Mesendoderm (in vitro differentiated cells): ENCODE results near the gene GOLGA6A.
A peak's percentile ranks its signal among the peaks of the same experiment; 100 is the strongest.

Experiments used
- DNase-seq: peaks from one replicate; pipeline ENCODE4 v3.0.0; 2013
- H2AK5ac ChIP-seq: 2 replicates; pipeline ENCODE4 v1.6.1; 2013; ENCODE audit warnings: low read length, inconsistent platforms
- H2BK120ac ChIP-seq: 2 replicates; pipeline ENCODE4 v1.6.1; 2013; ENCODE audit warnings: low read depth, mild to moderate bottlenecking, low read length, moderate library complexity, mixed read lengths
- H2BK15ac ChIP-seq: replicated peaks from 2 replicates; pipeline ENCODE4 v1.6.1; 2013; ENCODE audit warnings: low read depth, mild to moderate bottlenecking, moderate library complexity
- H2BK5ac ChIP-seq: 2 replicates; pipeline ENCODE4 v1.6.1; 2013; ENCODE audit warnings: low read length, inconsistent platforms
- H3K18ac ChIP-seq: 2 replicates; pipeline ENCODE4 v1.6.1; 2013; ENCODE audit warnings: mild to moderate bottlenecking, low read length, mixed read lengths
- H3K23ac ChIP-seq: one replicate; pipeline ENCODE4 v1.6.1; 2013; ENCODE audit warnings: low read length
- H3K27ac ChIP-seq: 2 replicates; pipeline ENCODE4 v1.5.1; 2013; ENCODE audit warnings: low read depth, mild to moderate bottlenecking, inconsistent platforms, low read length, moderate library complexity
- H3K27me3 ChIP-seq: 2 replicates; pipeline ENCODE4 v1.6.1; 2013; ENCODE audit warnings: low read length, control low read depth, mild to moderate bottlenecking, inconsistent platforms; ENCODE audit not compliant: insufficient read depth, poor library complexity
- H3K36me3 ChIP-seq: 2 replicates; pipeline ENCODE4 v1.6.1; 2013; ENCODE audit warnings: low read length, inconsistent platforms; ENCODE audit not compliant: control insufficient read depth, insufficient read depth
- H3K4ac ChIP-seq: one replicate; pipeline ENCODE4 v1.6.1; 2013; ENCODE audit warnings: low read depth, mild to moderate bottlenecking, low read length, moderate library complexity
- H3K4me1 ChIP-seq: 2 replicates; pipeline ENCODE4 v1.6.1; 2013; ENCODE audit warnings: low read depth, low read length, inconsistent platforms; ENCODE audit not compliant: control insufficient read depth
- H3K4me2 ChIP-seq: 2 replicates; pipeline ENCODE4 v1.6.1; 2013; ENCODE audit warnings: low read length
- H3K4me3 ChIP-seq: 2 replicates; pipeline ENCODE4 v1.5.1; 2013; ENCODE audit warnings: mild to moderate bottlenecking, low read length
- H3K56ac ChIP-seq: one replicate; pipeline ENCODE4 v1.6.1; 2013; ENCODE audit warnings: low read length
- H3K79me1 ChIP-seq: 2 replicates; pipeline ENCODE4 v1.6.1; 2013; ENCODE audit warnings: low read length, inconsistent platforms
- H3K79me2 ChIP-seq: 2 replicates; pipeline ENCODE4 v1.6.1; 2013; ENCODE audit warnings: mild to moderate bottlenecking, low read length; ENCODE audit not compliant: control insufficient read depth, insufficient read depth
- H3K9ac ChIP-seq: 2 replicates; pipeline ENCODE4 v1.6.1; 2013; ENCODE audit warnings: low read length, inconsistent platforms
- H4K5ac ChIP-seq: one replicate; pipeline ENCODE4 v1.6.1; 2013; ENCODE audit warnings: low read length
- H4K8ac ChIP-seq: one replicate; pipeline ENCODE4 v1.6.1; 2013; ENCODE audit warnings: low read depth, mild to moderate bottlenecking, control low read depth, low read length, moderate library complexity
- WGBS: extraction: QIAGEN DNeasy Blood & Tissue Kit; methylation state at CpG from one replicate; pipeline ENCODE4 v1.1.7; 2013; ENCODE audit warnings: low lambda C conversion rate, missing lambda C conversion rate; ENCODE audit not compliant: insufficient coverage; ENCODE audit errors: extremely low coverage; 5-methylcytosine and 5-hydroxymethylcytosine counted together

GOLGA6A gene

DNA sequence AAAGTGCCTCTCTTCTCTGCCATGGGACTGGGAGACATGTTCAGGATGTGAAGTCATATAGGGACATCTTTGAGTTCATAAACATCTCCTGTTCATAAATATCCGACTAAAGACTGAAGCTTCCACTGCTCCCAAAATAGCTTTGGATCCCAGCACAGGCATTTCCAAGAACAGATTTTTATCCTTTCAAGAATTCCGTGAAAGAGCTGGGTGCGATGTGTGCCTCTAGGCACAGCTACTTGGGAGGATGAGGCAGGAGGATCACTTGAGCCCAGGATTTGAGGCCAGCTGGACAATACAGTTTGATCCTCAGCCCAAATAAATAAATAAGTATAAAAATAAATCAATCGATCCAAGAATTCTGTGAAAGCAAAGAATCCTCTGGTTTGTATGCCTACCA is 41.3 kb upstream of the GOLGA6A start:
- Histone ChIP-seq H3K79me1 (no peaks in the 10 kb centered on the region), H3K4me1 (peaks cover 11% of the 10 kb centered on the region), H3K18ac (no peak overlapping the region), H4K8ac (no peak overlapping the region), H3K36me3 (no peaks in the 10 kb centered on the region), H3K4me3 (no peak overlapping the region), H3K23ac (no peak overlapping the region), H2AK5ac (no peak overlapping the region), H3K4ac (no peak overlapping the region), H3K27me3 (peaks cover 5% of the 10 kb centered on the region), H3K56ac (peak overlapping the region; percentile 35), H2BK5ac (no peak overlapping the region), H2BK120ac (no peak overlapping the region), H3K9ac (no peak overlapping the region), H3K27ac (no peak overlapping the region), H2BK15ac (no peak overlapping the region), H3K79me2 (no peaks in the 10 kb centered on the region), H3K4me2 (no peak overlapping the region), H4K5ac (no peak overlapping the region)
- no CpG with 5 or more reads among the region's 4 CpGs for WGBS
- DNase-seq: no peak

- Histone ChIP-seq H3K27me3 (peaks cover under 1% of the 10 kb centered on the region), H3K4me2 (no peak overlapping the region), H2BK120ac (no peak overlapping the region), H2BK5ac (peak overlapping the region; percentile 48), H3K56ac (peak overlapping the region; percentile 35), H3K4me3 (no peak overlapping the region), H2AK5ac (peak overlapping the region; percentile 39), H4K5ac (no peak overlapping the region), H3K79me1 (no peaks in the 10 kb centered on the region), H3K79me2 (no peaks in the 10 kb centered on the region), H2BK15ac (no peak overlapping the region), H3K36me3 (no peaks in the 10 kb centered on the region), H3K4me1 (peaks cover 11% of the 10 kb centered on the region), H3K23ac (no peak overlapping the region), H4K8ac (no peak overlapping the region), H3K9ac (no peak overlapping the region), H3K27ac (no peak overlapping the region), H3K18ac (no peak overlapping the region), H3K4ac (no peak overlapping the region)
- DNase-seq: peak; percentile 82
- no CpG with 5 or more reads among the region's 4 CpGs for WGBS
Measured at GRCh38 chr15:74123131-74123429, 40.7 kb upstream of the GOLGA6A start.

GRCh38 chr15:74122403-74123130 is 40.2 kb upstream of the GOLGA6A start:
- no peak overlapping the region for H3K4me3 ChIP-seq
- H3K27ac ChIP-seq: no peak overlapping the region
- H3K9ac ChIP-seq: peak overlapping the region; percentile 6
- no peak overlapping the region for H3K4ac ChIP-seq
- H3K4me1 ChIP-seq: peaks cover 11% of the 10 kb centered on the region
- no peaks in the 10 kb centered on the region for H3K36me3 ChIP-seq
- H2AK5ac ChIP-seq: no peak overlapping the region
- H3K27me3 ChIP-seq: no peaks in the 10 kb centered on the region
- WGBS: no CpG with 5 or more reads among the region's 5 CpGs
- no peak overlapping the region for H2BK120ac ChIP-seq
- H3K23ac ChIP-seq: no peak overlapping the region
- DNase-seq: no peak
- H2BK15ac ChIP-seq: no peak overlapping the region
- H3K79me2 ChIP-seq: no peaks in the 10 kb centered on the region
- no peak overlapping the region for H3K4me2 ChIP-seq
- H2BK5ac ChIP-seq: no peak overlapping the region
- H3K79me1 ChIP-seq: no peaks in the 10 kb centered on the region
- no peak overlapping the region for H3K18ac ChIP-seq
- H4K8ac ChIP-seq: no peak overlapping the region
- H3K56ac ChIP-seq: peak overlapping the region; percentile 18
- no peak overlapping the region for H4K5ac ChIP-seq

- no peak overlapping the region for H3K27ac ChIP-seq
- no CpG with 5 or more reads among the region's 6 CpGs for WGBS
- H3K23ac ChIP-seq: no peak overlapping the region
- H3K18ac ChIP-seq: no peak overlapping the region
- H2BK120ac ChIP-seq: no peak overlapping the region
- no peak overlapping the region for H2BK15ac ChIP-seq
- H3K36me3 ChIP-seq: no peaks in the 10 kb centered on the region
- H4K5ac ChIP-seq: no peak overlapping the region
- no peaks in the 10 kb centered on the region for H3K79me1 ChIP-seq
- H3K9ac ChIP-seq: no peak overlapping the region
- H3K79me2 ChIP-seq: no peaks in the 10 kb centered on the region
- H3K27me3 ChIP-seq: no peaks in the 10 kb centered on the region
- no peak overlapping the region for H4K8ac ChIP-seq
- no peak overlapping the region for H3K4me2 ChIP-seq
- no peak overlapping the region for H2AK5ac ChIP-seq
- H3K4me1 ChIP-seq: peaks cover 11% of the 10 kb centered on the region
- no peak overlapping the region for H3K4me3 ChIP-seq
- DNase-seq: no peak
- no peak overlapping the region for H3K4ac ChIP-seq
- no peak overlapping the region for H2BK5ac ChIP-seq
- H3K56ac ChIP-seq: no peak overlapping the region
Measured at GRCh38 chr15:74121858-74122257, 39.5 kb upstream of the GOLGA6A start.

GRCh38 chr15:74121039-74121438 is 38.7 kb upstream of the GOLGA6A start:
- Histone ChIP-seq H3K27me3 (no peaks in the 10 kb centered on the region), H3K4me1 (peaks cover 11% of the 10 kb centered on the region), H4K8ac (no peak overlapping the region), H2BK5ac (no peak overlapping the region), H4K5ac (no peak overlapping the region), H3K27ac (no peak overlapping the region), H2AK5ac (no peak overlapping the region), H3K9ac (no peak overlapping the region), H3K18ac (no peak overlapping the region), H3K79me1 (no peaks in the 10 kb centered on the region), H2BK120ac (no peak overlapping the region), H3K4me2 (no peak overlapping the region), H3K4me3 (no peak overlapping the region), H3K56ac (no peak overlapping the region), H3K79me2 (no peaks in the 10 kb centered on the region), H3K4ac (no peak overlapping the region), H3K36me3 (no peaks in the 10 kb centered on the region), H3K23ac (no peak overlapping the region), H2BK15ac (no peak overlapping the region)
- no CpG with 5 or more reads among the region's 4 CpGs for WGBS
- no peak for DNase-seq

- Histone ChIP-seq H3K4me2 (no peak overlapping the region), H2BK120ac (no peak overlapping the region), H2BK15ac (no peak overlapping the region), H3K27me3 (no peaks in the 10 kb centered on the region), H2BK5ac (no peak overlapping the region), H3K79me1 (no peaks in the 10 kb centered on the region), H4K8ac (no peak overlapping the region), H3K4me3 (no peak overlapping the region), H3K79me2 (no peaks in the 10 kb centered on the region), H3K56ac (no peak overlapping the region), H4K5ac (no peak overlapping the region), H3K27ac (no peak overlapping the region), H3K18ac (no peak overlapping the region), H3K23ac (no peak overlapping the region), H3K36me3 (no peaks in the 10 kb centered on the region), H3K4ac (no peak overlapping the region), H2AK5ac (no peak overlapping the region), H3K9ac (no peak overlapping the region), H3K4me1 (peaks cover 11% of the 10 kb centered on the region)
- no peak for DNase-seq
- no CpG with 5 or more reads among the region's 6 CpGs for WGBS
Measured at GRCh38 chr15:74120426-74120825, 38.1 kb upstream of the GOLGA6A start.
